Left ventricle myocardium superior (tissue), 1 donor: ENCODE measurements around the gene C20orf173. TPM values are rescaled to one million over a fixed set of nuclear protein-coding genes. Genes with fewer than 3 reads are reported as not detected.
"Not testable (repeated sequence)": the region's sequence is repeated elsewhere in the genome, so short reads cannot be mapped to it uniquely, and the experiment has no call there.

Experiments used
- ATAC-seq: fragments of 200-7000 bp; cut with Tn5 transposase; one replicate; pipeline ENCODE4 v1.9.1; 2020; ENCODE audit warnings: mild to moderate bottlenecking, moderate library complexity
- DNase-seq: peaks from one replicate; pipeline ENCODE4 v3.0.0-alpha.2; 2020
- intact Hi-C: fragments of 100-400 bp; cut with micrococcal nuclease; formaldehyde crosslinking; loops from one replicate; pipeline ENCODE4 v1.11.0; 2022
- long read RNA-seq: library from polyadenylated mRNA; unstranded; transcript quantifications from one replicate; pipeline ENCODE4 v2.0.0, GENCODE V29; 2021
- total RNA-seq: library from RNA; stranded (reverse); fragmentation: NEBNext Ultra II Directional; extraction: Animal tissue kit (Norgen Biotek cat#: 25700); gene quantifications from one replicate; pipeline ENCODE4 v1.2.1, GENCODE V29; 2021
- donor health status: DM: no; HTN: yes; CAD: no; lungs with severe emphysema.

Gene C20orf173
- not detected for total RNA-seq
- long read RNA-seq, result 0 reads

GRCh38 chr20:35529552-35529951 is at the start of gene C20orf173:
TSS of gene C20orf173 (minus strand) at chr20:35529652. CDS start at chr20:35529373, 279 bp downstream.
- DNase-seq (no peak), ATAC-seq (no peak)
- intact Hi-C loops, result no loop called here

- DNase-seq (no peak), ATAC-seq (no peak)
- intact Hi-C loops, result no loop called here
These were observed 49.7 kb upstream of the C20orf173 start for GRCh38 chr20:35579196-35579595.

GRCh38 chr20:35578469-35578868 is 49.0 kb upstream of the C20orf173 start:
- intact Hi-C loops, result no loop called here
- DNase-seq (no peak), ATAC-seq (no peak)

- intact Hi-C loops, result no loop called here
- ATAC-seq (no peak), DNase-seq (no peak)
These were observed 47.4 kb upstream of the C20orf173 start for GRCh38 chr20:35576816-35577215.

GRCh38 chr20:35575958-35576357 is 46.5 kb upstream of the C20orf173 start:
- ATAC-seq, result no peak
- DNase-seq, result no peak
- intact Hi-C loops, result no loop called here

- intact Hi-C loops, result no loop called here
- no peak for DNase-seq
- no peak for ATAC-seq
These were observed 43.4 kb upstream of the C20orf173 start for GRCh38 chr20:35572838-35573237.

- DNase-seq (no peak), ATAC-seq (no peak)
- intact Hi-C loops, result no loop called here
These were observed 42.1 kb upstream of the C20orf173 start for GRCh38 chr20:35571555-35571954.

- ATAC-seq (no peak), DNase-seq (no peak)
- intact Hi-C loops, result no loop called here
These were observed 39.2 kb upstream of the C20orf173 start for GRCh38 chr20:35568645-35569044.

GRCh38 chr20:35564905-35565304 is 35.5 kb upstream of the C20orf173 start:
- DNase-seq (no peak), ATAC-seq (no peak)
- intact Hi-C loops, result no loop called here

- intact Hi-C loops, result no loop called here
- no peak for ATAC-seq
- DNase-seq, result no peak
These were observed 34.4 kb upstream of the C20orf173 start for GRCh38 chr20:35563834-35564233.

GRCh38 chr20:35562541-35563110 is 33.2 kb upstream of the C20orf173 start:
- ATAC-seq (no peak), DNase-seq (no peak)
- intact Hi-C loops, result no loop called here

GRCh38 chr20:35561671-35562070 is 32.2 kb upstream of the C20orf173 start:
- no peak for ATAC-seq
- no peak for DNase-seq
- intact Hi-C loops, result no loop called here

- no peak for DNase-seq
- intact Hi-C loops, result no loop called here
These were observed 31.8 kb upstream of the C20orf173 start for GRCh38 chr20:35561268-35561667.

GRCh38 chr20:35560541-35560940 is 31.1 kb upstream of the C20orf173 start:
- DNase-seq, result no peak
- intact Hi-C loops, result no loop called here

More at GRCh38 chr20:35561268-35561667, 31.8 kb upstream of the C20orf173 start:
- peak; percentile 67 for ATAC-seq

GRCh38 chr20:35560105-35560511 is 30.7 kb upstream of the C20orf173 start:
- no peak for DNase-seq
- no peak for ATAC-seq
- intact Hi-C loops, result no loop called here

More at GRCh38 chr20:35560541-35560940, 31.1 kb upstream of the C20orf173 start:
- no peak for ATAC-seq

- intact Hi-C loops, result no loop called here
- no peak for DNase-seq
- no peak for ATAC-seq
These were observed 29.7 kb upstream of the C20orf173 start for GRCh38 chr20:35559042-35559693.

GRCh38 chr20:35558451-35558850 is 29.0 kb upstream of the C20orf173 start:
- DNase-seq (no peak), ATAC-seq (no peak)
- intact Hi-C loops, result no loop called here

GRCh38 chr20:35556871-35557270 is 27.4 kb upstream of the C20orf173 start:
- DNase-seq, result no peak

GRCh38 chr20:35555951-35556645 is 26.6 kb upstream of the C20orf173 start:
- intact Hi-C loops, result no loop called here
- no peak for DNase-seq

More at GRCh38 chr20:35556871-35557270, 27.4 kb upstream of the C20orf173 start:
- intact Hi-C loops, result no loop called here
- no peak for ATAC-seq

GRCh38 chr20:35555461-35555860 is 26.0 kb upstream of the C20orf173 start:
- intact Hi-C loops, DNase-seq: not testable (repeated sequence)
- peak; percentile 51 for ATAC-seq

More at GRCh38 chr20:35555951-35556645, 26.6 kb upstream of the C20orf173 start:
- ATAC-seq, result no peak
